ENCODE results near the gene SERTAD2.

- TF ChIP-seq CTCF (IDR thresholded peaks at IDR 0.05) (no peak), POLR2A (IDR thresholded peaks at IDR 0.05) (no peak)
These were observed 59.3 kb downstream of the SERTAD2 start for GRCh38 chr2:64594226-64594989.

Measured in body of pancreas (tissue), 4 donors.